ENCODE measurements around the gene NUMBL. TPM values are rescaled to one million over a fixed set of nuclear protein-coding genes. Genes with fewer than 3 reads are reported as not detected.

NUMBL gene
- 12.9 and 19.4 TPM in 2 replicates for total RNA-seq

DNA sequence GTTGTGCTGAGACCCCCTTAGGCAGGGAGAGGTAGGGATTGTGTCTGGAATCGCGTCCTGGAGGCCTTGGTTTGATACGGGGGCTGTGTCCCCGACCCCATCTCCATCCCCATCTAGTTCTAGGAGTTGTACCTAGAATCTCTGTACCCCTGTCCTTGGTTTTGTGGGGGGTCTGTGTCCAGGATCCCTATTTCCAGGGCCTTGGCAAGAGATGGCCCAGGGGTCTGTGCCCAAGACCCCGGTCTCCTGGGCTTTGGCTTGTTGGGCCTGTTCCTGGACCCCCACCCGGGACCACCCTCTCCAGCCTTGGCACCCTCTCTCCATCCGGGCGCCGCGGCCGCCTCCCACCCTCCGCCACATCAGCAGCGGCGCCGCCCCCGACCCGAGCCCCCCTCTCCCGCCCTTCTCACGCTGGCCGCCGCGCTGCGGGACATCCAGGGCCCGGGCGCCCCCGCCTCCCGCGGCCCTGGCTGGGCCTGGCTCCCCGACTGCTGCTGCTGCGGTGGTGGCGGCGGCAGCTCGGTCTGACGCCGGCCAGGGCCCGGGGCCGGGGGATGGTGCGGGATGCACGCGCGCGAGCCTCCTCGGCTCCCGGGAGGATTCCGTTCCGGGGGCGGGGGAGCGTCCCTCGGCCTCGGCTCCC is at the start of gene NUMBL:
Gene NUMBL (minus strand): TSS at position 602 of the 643 bp plus-strand sequence. CDS start 168 bp downstream, at position 434.

DNA sequence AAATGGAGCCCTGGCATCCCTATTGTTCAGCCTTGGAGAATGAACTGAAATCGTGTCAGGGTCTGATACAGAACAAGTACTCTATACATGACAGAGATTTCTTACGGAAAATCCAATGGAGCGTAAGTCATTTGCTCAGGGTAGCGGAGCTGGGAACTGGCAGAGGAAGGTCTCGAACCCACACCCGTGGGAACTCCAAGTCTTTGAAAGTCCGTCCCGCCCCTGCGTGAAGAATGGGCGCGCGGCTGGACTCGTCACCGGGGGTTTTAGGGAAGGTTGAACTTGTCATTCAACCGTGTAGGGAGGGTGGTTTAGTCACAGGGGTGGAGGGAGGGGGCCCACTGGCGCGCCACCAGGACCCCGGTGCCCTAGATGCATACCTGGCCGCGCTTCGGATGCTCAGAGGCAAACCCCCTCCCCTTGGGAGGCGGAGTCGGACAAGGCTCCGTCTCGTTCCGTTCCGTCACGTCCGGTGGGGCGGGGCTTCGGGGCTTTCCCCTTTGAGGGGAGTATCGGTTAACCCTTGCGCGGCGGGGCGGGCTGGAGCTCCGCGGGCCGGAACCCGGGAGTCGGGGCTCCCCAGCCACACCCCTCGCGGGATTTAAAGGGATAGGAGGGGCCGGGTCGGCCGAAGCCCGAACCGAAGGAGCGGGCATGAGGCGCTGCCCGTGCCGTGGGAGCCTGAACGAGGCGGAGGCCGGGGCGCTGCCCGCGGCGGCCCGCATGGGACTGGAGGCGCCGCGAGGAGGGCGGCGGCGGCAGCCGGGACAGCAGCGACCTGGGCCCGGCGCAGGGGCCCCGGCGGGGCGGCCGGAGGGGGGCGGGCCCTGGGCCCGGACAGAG is 26.3 kb upstream of the NUMBL start, which contains the start of the genes COQ8B and ITPKC:
Gene COQ8B (minus strand): TSS at position 405 of the 843 bp plus-strand sequence. CDS start 2,254 bp downstream, outside the sequence.
Gene ITPKC (plus strand): TSS at position 631 of the 843 bp plus-strand sequence. CDS start 24 bp downstream, at position 655.

Other genes with a start within 250 kb of the NUMBL start
- 17.5 and 18.9 TPM in 2 replicates for gene SERTAD3, start 246.3 kb downstream of the NUMBL start, total RNA-seq
- gene BLVRB, start 224.9 kb downstream of the NUMBL start, total RNA-seq: 104 and 118 TPM in 2 replicates
- gene SPTBN4, start 223.7 kb downstream of the NUMBL start, total RNA-seq: 1.6 and 1.8 TPM in 2 replicates
- gene SHKBP1, start 113.8 kb downstream of the NUMBL start, total RNA-seq: 13.5 and 17.2 TPM in 2 replicates
- gene LTBP4, start 89.3 kb downstream of the NUMBL start, total RNA-seq: 20.1 and 36.6 TPM in 2 replicates
- gene COQ8B, start 26.2 kb upstream of the NUMBL start, total RNA-seq: 28.5 and 36.7 TPM in 2 replicates
- gene ITPKC, start 26.5 kb upstream of the NUMBL start, total RNA-seq: 10.5 and 12.6 TPM in 2 replicates
- 0.37 and 0.57 TPM in 2 replicates for gene ACTMAP, start 59.8 kb upstream of the NUMBL start, total RNA-seq
- 33.3 and 61.4 TPM in 2 replicates for gene SNRPA, start 60.6 kb upstream of the NUMBL start, total RNA-seq
- 0.18 TPM in 1 of 2 replicates, not detected in the other for gene MIA, start 84.9 kb upstream of the NUMBL start, total RNA-seq
- gene RAB4B, start 87.6 kb upstream of the NUMBL start, total RNA-seq: 6.3 and 7.1 TPM in 2 replicates
- 70.5 and 73.9 TPM in 2 replicates for gene EGLN2, start 108.5 kb upstream of the NUMBL start, total RNA-seq
- gene CYP2A6, start 159.8 kb upstream of the NUMBL start, total RNA-seq: not detected in 2 replicates
- gene CYP2A7, start 191.6 kb upstream of the NUMBL start, total RNA-seq: not detected in 2 replicates